SK-N-SH (cell line): ENCODE results near the gene OSBPL10.

Experiments
- FOXM1 ChIP-seq: IDR thresholded peaks from 2 replicates; pipeline ENCODE4 v1.4.0; 2012; ENCODE audit warnings: low read depth, mild to moderate bottlenecking
- GABPA ChIP-seq: IDR thresholded peaks from 2 replicates; pipeline ENCODE4 v1.4.0; 2012; ENCODE audit warnings: low read depth, mild to moderate bottlenecking
- JUND ChIP-seq: IDR thresholded peaks from 2 replicates; pipeline ENCODE4 v1.4.0; 2012
- MXI1 ChIP-seq: IDR thresholded peaks from 2 replicates; pipeline ENCODE4 v1.6.1; 2012; ENCODE audit warnings: mild to moderate bottlenecking, low read depth, low read length, improper control_type of control experiment
- RCOR1 ChIP-seq: fragments of 150-350 bp; IDR thresholded peaks from 2 replicates; pipeline ENCODE4 v1.6.1; 2017; ENCODE audit warnings: antibody characterized with exemption, low read length
- REST ChIP-seq: IDR thresholded peaks from 2 replicates; pipeline ENCODE4 v1.6.1; 2012; ENCODE audit warnings: mild to moderate bottlenecking, low read depth, low read length, moderate library complexity
- SIN3A ChIP-seq: IDR thresholded peaks from 2 replicates; pipeline ENCODE4 v1.6.1; 2012; ENCODE audit warnings: low read depth, mild to moderate bottlenecking, low read length, moderate library complexity, borderline replicate concordance
- SMC3 ChIP-seq: IDR thresholded peaks from 2 replicates; pipeline ENCODE4 v1.6.1; 2012; ENCODE audit warnings: low read depth, low read length, improper control_type of control experiment
- USF2 ChIP-seq: fragments of 150-350 bp; IDR thresholded peaks from 2 replicates; pipeline ENCODE4 v1.6.1; 2017; ENCODE audit warnings: antibody characterized with exemption, low read length, low read depth, borderline replicate concordance

- TF ChIP-seq SIN3A (no peak), JUND (no peak), MXI1 (no peak), FOXM1 (no peak), SMC3 (no peak), RCOR1 (no peak), GABPA (no peak), USF2 (no peak), REST (no peak)
Observed at GRCh38 chr3:31876331-31876730, 104.7 kb downstream of the OSBPL10 start.
